H54 (cell line): ENCODE data around the gene FAAP20.
"Not testable (repeated sequence)": the region's sequence is repeated elsewhere in the genome, so short reads cannot be mapped to it uniquely, and the experiment has no call there.

Source experiments
- DNase-seq: peaks from one replicate; pipeline ENCODE4 v3.0.0; 2011; ENCODE audit warnings: low spot score, mixed read lengths; ENCODE audit not compliant: insufficient read length
- FAIRE-seq: peaks from 3 replicates; lab custom pipeline; 2011; peaks lifted over from hg19 to GRCh38; lab: Jason Lieb, UNC
- POLR2A ChIP-seq: IDR thresholded peaks from 2 replicates; pipeline ENCODE4 v1.6.1; 2011; ENCODE audit warnings: low read depth, mild to moderate bottlenecking, low read length

The FAAP20 gene

DNA sequence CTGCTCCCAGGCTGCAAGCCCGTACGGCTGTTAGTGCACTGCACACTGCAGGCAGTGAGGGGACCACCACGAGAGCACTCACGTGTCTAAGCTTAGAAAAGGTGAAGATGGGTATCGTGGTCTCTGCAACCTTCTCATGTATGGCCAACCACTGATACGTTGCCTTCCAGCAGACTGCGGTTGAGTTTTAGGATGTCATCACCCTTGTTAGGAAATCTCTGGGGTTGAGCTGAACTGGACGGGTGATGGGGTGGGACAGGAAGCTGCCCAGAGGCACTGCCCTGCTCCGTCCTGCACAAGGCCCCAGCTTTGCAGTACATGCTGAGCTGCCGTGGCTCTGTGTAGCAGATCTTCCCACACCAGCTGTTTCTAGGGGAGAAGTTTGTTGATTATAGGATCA is 43.3 kb downstream of the FAAP20 start:
- FAIRE-seq: no peak
- DNase-seq: no peak
- no peak for TF ChIP-seq POLR2A

DNA sequence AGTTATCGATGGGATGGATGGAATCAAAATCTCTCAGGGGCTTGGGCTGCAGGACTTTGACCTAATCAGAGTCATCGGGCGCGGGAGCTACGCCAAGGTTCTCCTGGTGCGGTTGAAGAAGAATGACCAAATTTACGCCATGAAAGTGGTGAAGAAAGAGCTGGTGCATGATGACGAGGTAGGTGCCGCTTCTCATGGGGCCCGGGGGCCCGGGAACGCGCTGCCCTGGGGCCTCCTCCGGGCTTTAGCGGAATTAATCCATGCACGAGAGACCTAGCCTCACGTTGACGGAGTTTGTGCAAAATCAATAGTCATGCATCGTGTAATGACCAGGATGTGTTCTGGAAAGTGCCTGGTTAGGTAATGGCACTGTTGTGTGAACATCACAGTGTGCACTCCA is 43.8 kb downstream of the FAAP20 start:
- no peak for FAIRE-seq
- DNase-seq: no peak
- TF ChIP-seq POLR2A: no peak

DNA sequence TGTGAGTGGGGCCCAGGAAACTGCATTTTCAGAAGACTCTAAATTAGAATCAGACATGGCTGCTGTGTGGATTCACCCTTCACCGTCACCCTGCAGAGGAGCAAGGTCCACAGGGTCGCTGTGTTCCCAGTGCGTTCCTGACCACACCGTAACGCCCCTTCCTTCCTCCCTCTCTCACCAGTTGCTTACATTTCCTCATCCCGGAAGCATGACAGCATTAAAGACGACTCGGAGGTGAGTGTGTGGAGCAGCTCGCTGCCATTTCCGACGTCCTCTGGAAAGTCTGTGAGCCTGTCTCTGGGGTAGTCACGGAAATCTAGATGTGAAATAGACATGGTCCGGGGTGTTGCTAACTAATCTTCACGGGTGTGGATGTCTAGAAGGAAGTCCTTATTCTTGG is 45.9 kb downstream of the FAAP20 start:
- TF ChIP-seq POLR2A: no peak
- DNase-seq (no peak), FAIRE-seq (no peak)

DNA sequence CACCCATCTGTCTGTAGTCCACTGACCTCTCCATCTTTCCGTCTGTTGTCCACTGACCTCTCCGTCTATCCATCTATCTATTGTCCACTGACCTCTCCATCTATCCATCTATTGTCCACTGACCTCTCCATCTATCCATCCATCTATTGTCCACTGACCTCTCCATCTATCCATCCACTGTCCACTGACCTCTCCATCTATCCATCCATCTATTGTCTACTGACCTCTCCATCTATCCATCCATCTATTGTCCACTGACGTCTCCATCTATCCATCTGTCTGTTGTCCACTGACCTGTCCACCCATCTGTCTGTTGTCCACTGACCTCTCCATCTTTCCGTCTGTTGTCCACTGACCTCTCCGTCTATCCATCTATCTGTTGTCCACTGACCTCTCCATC is 46.7 kb downstream of the FAAP20 start:
- not testable (repeated sequence) for FAIRE-seq, DNase-seq

DNA sequence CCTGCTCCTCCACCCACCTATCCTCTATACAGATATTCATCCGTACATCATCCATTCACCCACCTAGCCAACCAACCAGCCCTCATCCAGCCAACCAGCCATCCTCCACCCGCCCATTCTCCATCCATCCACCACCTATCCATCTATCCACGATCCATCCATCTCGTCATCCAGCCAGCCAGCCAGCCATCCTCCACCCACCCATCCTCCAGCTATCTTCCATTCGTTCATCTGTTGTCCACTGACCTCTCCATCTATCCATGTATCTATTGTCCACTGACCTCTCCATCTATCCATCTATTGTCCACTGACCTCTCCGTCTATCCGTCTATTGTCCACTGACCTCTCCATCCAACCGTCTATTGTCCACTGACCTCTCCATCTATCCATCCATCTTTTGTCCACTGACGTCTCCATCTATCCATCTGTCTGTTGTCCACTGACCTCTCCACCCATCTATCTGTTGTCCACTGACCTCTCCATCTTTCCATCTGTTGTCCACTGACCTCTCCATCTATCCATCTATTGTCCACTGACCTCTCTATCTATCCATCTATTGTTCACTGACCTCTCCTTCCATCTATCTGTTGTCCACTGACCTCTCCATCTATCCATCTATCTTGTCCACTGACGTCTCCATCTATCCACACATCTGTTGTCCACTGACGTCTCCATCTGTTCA is 47.6 kb downstream of the FAAP20 start:
- no peak for DNase-seq
- no peak for TF ChIP-seq POLR2A
- FAIRE-seq: no peak

DNA sequence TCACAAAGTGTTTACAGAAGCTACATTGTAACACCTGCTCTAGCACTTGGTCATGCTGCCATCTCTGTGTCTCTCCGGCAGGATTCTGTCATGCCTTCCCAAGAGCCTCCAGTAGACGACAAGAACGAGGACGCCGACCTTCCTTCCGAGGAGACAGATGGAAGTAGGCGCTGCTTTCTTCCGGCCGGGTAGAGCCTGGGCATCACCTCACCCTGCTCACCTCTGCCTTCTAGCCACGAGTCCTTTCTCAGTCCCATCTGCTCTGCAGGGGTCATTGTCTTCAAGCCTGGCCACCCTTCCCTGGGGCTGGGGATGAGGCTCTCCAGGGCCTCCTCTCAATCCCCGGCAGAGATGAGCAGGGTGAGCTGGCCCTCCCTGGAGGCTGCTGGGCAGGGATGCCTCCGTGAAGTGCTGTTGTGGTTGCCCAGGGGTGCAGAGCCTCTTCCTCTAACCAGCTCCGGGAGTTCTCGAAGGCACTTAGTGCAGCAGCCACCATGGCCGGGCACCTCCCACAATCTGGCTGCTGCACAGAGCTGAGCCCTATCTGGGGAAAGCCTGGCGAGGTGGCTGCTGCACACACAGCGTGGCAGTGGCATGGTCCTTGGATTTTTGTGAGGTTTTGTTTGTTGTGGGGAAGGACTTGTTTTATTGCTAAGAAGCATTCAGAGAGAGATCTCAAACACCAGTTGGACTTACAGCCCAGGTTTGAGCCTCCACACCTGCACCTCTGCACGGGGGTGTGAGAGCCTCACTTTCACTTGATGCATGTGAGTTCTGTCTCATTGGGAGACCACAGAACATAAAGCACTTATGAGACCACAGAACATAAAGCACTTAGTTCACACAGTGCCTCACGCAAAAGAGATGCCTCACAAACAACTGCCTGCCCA is 48.4 kb downstream of the FAAP20 start:
- DNase-seq: no peak
- no peak for FAIRE-seq
- TF ChIP-seq POLR2A: no peak

DNA sequence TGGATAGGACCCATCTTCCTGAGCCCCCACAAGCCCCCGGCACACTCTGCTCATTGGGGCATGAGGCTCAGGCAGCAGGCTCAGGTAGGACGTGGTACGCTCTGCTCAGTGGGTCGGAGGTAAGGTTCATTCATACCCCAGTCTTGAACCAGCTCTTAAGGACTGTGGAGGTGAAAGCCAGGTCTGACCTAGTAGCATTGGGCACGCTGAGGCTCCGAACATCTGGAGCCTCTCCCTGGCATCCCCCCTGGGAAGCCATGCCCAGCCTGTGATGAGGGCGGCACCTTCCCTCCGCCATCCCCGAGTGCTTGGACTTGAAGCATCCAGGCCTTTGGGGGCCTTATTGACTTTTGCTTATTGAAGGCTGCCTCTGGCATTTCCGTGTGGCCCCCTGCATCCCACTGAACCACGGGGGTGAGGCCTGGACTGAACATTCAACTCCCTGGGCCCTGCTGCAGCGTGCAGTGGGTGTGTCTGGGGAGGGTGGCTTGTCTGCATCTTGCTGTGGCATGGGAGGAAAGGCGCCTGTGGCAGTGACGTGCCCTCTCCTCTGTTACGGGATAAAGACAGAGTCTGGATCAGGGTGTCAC is 50.0 kb downstream of the FAAP20 start:
- FAIRE-seq (no peak), DNase-seq (no peak)
- TF ChIP-seq POLR2A: no peak

DNA sequence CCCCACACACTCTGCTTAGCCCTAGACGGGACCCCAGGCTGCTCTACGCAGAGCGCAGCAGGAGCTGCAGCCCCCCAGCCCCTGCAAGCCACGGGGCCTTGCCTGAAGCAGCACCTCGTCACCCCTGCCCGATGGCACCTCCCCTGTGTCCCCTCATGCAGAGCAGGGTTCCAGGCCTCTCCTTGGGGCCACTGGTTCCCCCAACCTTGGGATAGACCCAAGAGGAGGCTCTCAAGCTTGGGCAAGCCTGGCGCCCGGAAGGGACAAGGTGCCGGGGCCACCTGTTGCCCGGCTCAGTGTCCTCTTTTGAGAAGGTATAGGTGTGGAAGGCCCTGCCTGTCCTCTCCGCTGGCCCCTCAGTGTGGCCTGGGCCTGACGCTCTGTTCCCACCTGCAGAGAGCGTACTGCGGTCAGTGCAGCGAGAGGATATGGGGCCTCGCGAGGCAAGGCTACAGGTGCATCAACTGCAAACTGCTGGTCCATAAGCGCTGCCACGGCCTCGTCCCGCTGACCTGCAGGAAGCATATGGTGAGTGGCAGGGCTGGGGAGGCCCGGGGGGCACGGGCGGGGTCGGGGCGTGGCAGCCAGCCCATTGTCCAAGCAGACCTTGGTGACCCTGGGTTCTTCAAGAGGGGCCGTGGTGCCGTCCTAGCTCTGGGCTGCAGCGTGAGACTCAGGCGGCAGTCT is 50.6 kb downstream of the FAAP20 start:
- DNase-seq (no peak), FAIRE-seq (no peak)
- no peak for TF ChIP-seq POLR2A

DNA sequence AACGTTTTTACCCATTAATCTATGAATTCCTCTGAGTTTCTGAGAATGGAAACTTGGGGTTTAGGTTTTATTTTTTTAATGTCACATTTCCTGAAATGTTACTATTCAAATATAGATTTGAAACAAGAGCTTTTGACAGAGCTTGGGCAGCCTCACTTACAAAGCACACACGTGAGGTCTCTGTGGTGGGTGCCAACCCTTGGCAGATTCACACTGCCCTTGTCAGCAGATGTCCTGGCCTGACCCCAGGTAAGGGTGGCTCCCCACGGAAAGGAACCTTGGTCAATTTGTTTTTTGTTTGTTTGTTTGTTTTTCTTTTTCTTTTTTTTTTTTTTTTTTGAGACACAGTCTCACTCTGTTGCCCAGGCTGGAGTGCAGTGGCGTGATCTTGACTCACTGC is 53.5 kb downstream of the FAAP20 start:
- FAIRE-seq: no peak
- DNase-seq: no peak
- TF ChIP-seq POLR2A: no peak
